WTC11 (cell line): ENCODE data around the gene C22orf42.
"Not testable (repeated sequence)": the region's sequence is repeated elsewhere in the genome, so short reads cannot be mapped to it uniquely, and the experiment has no call there.

Source experiments
- CREB1 ChIP-seq: sonication (generic); formaldehyde crosslinking; IDR thresholded peaks from 2 replicates; pipeline ENCODE4 v1.8.0; 2023; ENCODE audit warnings: mild to moderate bottlenecking, missing genetic modification reagents
- CTCF ChIP-seq: fragments of 200-600 bp; IDR thresholded peaks from 2 replicates; pipeline ENCODE4 v1.8.0; 2022; ENCODE audit warnings: antibody characterized with exemption
- E2F1 ChIP-seq: sonication (generic); formaldehyde crosslinking; IDR thresholded peaks from 2 replicates; pipeline ENCODE4 v1.8.0; 2022; ENCODE audit warnings: mild to moderate bottlenecking, missing genetic modification reagents
- E2F5 ChIP-seq: sonication (generic); formaldehyde crosslinking; IDR thresholded peaks from 2 replicates; pipeline ENCODE4 v1.8.1; 2022; ENCODE audit warnings: mild to moderate bottlenecking, moderate library complexity, missing genetic modification reagents
- ERG ChIP-seq: fragments of 250-450 bp; sonication (Bioruptor Pico); IDR thresholded peaks from 2 replicates; pipeline ENCODE4 v1.8.0; 2021; ENCODE audit warnings: mild to moderate bottlenecking
- HMGA2 ChIP-seq: fragments of 250-450 bp; sonication (Bioruptor Pico); IDR thresholded peaks from 2 replicates; pipeline ENCODE4 v1.4.0; 2021; ENCODE audit warnings: mild to moderate bottlenecking, moderate library complexity
- MAX ChIP-seq: sonication (generic); formaldehyde crosslinking; IDR thresholded peaks from 2 replicates; pipeline ENCODE4 v1.8.0; 2022; ENCODE audit warnings: mild to moderate bottlenecking, missing genetic modification reagents
- SP1 ChIP-seq: sonication (generic); formaldehyde crosslinking; conservative IDR thresholded peaks from 2 replicates; pipeline ENCODE4 v1.8.1; 2022; ENCODE audit warnings: missing genetic modification reagents
- STAT6 ChIP-seq: sonication (generic); formaldehyde crosslinking; conservative IDR thresholded peaks from 2 replicates; pipeline ENCODE4 v1.8.1; 2023; ENCODE audit warnings: mild to moderate bottlenecking, low read depth, missing genetic modification reagents, moderate library complexity
- TCF7 ChIP-seq: sonication (generic); formaldehyde crosslinking; IDR thresholded peaks from 2 replicates; pipeline ENCODE4 v1.8.0; 2022; ENCODE audit warnings: mild to moderate bottlenecking, low read depth, missing genetic modification reagents, moderate library complexity
- TEAD4 ChIP-seq: sonication (generic); formaldehyde crosslinking; IDR thresholded peaks from 2 replicates; pipeline ENCODE4 v1.8.0; 2022; ENCODE audit warnings: mild to moderate bottlenecking, missing genetic modification reagents
- ZNF232 ChIP-seq: sonication (generic); formaldehyde crosslinking; IDR thresholded peaks from 2 replicates; pipeline ENCODE4 v1.8.0; 2022; ENCODE audit warnings: mild to moderate bottlenecking, missing genetic modification reagents
- ZNF281 ChIP-seq: sonication (generic); formaldehyde crosslinking; IDR thresholded peaks from 2 replicates; pipeline ENCODE4 v1.8.0; 2023; ENCODE audit warnings: mild to moderate bottlenecking, missing genetic modification reagents

- not testable (repeated sequence) for TF ChIP-seq TCF7 (CRISPR knock-in tag); CTCF; ERG (CRISPR knock-in tag); ZNF232 (CRISPR knock-in tag); E2F5 (CRISPR knock-in tag); ZNF281 (CRISPR knock-in tag); HMGA2 (CRISPR knock-in tag); TEAD4 (CRISPR knock-in tag); CREB1 (CRISPR knock-in tag); STAT6; E2F1 (CRISPR knock-in tag); MAX (CRISPR knock-in tag); SP1
Observed at GRCh38 chr22:32135958-32136357, 23.1 kb downstream of the C22orf42 start.
